Measurements from ENCODE around the gene MDFI.
A peak's percentile ranks its signal among the peaks of the same experiment; 100 is the strongest.

The MDFI gene

GRCh38 chr6:41639809-41640371 is 1.6 kb downstream of the MDFI start:
- no peak for TF ChIP-seq CTCF (conservative IDR thresholded peaks at IDR 0.05; ENCODE audit: low read depth, low read length)
- peak overlapping the region; percentile 57 for H3K4me3 ChIP-seq (ENCODE audit: low read length)
- no peak for DNase-seq (ENCODE audit: low read depth)

GRCh38 chr6:41640426-41640825 is 2.2 kb downstream of the MDFI start:
- no peak overlapping the region for H3K4me3 ChIP-seq (ENCODE audit: low read length)
- DNase-seq (ENCODE audit: low read depth), result no peak
- no peak for TF ChIP-seq CTCF (conservative IDR thresholded peaks at IDR 0.05; ENCODE audit: low read depth, low read length)

- TF ChIP-seq CTCF (conservative IDR thresholded peaks at IDR 0.05; ENCODE audit: low read depth, low read length), result no peak
- no peak overlapping the region for H3K4me3 ChIP-seq (ENCODE audit: low read length)
Observed at GRCh38 chr6:41641352-41641925, 3.2 kb downstream of the MDFI start.

GRCh38 chr6:41642090-41642959 is 4.1 kb downstream of the MDFI start:
- DNase-seq (ENCODE audit: low read depth), result no peak
- no peak for TF ChIP-seq CTCF (conservative IDR thresholded peaks at IDR 0.05; ENCODE audit: low read depth, low read length)
- H3K4me3 ChIP-seq (ENCODE audit: low read length), result no peak overlapping the region

More at GRCh38 chr6:41641352-41641925, 3.2 kb downstream of the MDFI start:
- no peak for DNase-seq (ENCODE audit: low read depth)

- H3K4me3 ChIP-seq (ENCODE audit: low read length), result no peak overlapping the region
- DNase-seq (ENCODE audit: low read depth), result no peak
- no peak for TF ChIP-seq CTCF (conservative IDR thresholded peaks at IDR 0.05; ENCODE audit: low read depth, low read length)
Observed at GRCh38 chr6:41642960-41643898, 5.0 kb downstream of the MDFI start.

- no peak for TF ChIP-seq CTCF (conservative IDR thresholded peaks at IDR 0.05; ENCODE audit: low read depth, low read length)
- no peak overlapping the region for H3K4me3 ChIP-seq (ENCODE audit: low read length)
- no peak for DNase-seq (ENCODE audit: low read depth)
Observed at GRCh38 chr6:41643899-41644269, 5.6 kb downstream of the MDFI start.
